Neural cell (in vitro differentiated cells): Measurements from ENCODE around the gene APP. TPM values are rescaled to one million over a fixed set of nuclear protein-coding genes. Genes with fewer than 3 reads are reported as not detected.

ENCODE experiments used
- H2AFZ ChIP-seq: fragments of 200-600, 300-800 bp; sonication (generic), shearing (Covaris generic); 2 replicates; pipeline ENCODE4 v1.6.0; 2014; ENCODE audit warnings: low read depth, mild to moderate bottlenecking, antibody characterized with exemption, low read length, moderate library complexity
- H3F3A ChIP-seq: fragments of 200-600 bp; shearing (Covaris generic); 2 replicates; pipeline ENCODE4 v1.6.1; 2016; ENCODE audit warnings: mild to moderate bottlenecking, moderate library complexity, mixed read lengths, antibody characterized with exemption, low read length; ENCODE audit not compliant: insufficient read depth, poor library complexity, severe bottlenecking
- H3K27ac ChIP-seq: fragments of 200-600, 300-800 bp; sonication (generic), shearing (Covaris generic); 2 replicates; pipeline ENCODE4 v1.5.1; 2014; ENCODE audit warnings: mild to moderate bottlenecking, low read length, moderate library complexity
- H3K27me3 ChIP-seq: fragments of 300-800, 200-600 bp; sonication (generic), shearing (Covaris generic); 2 replicates; pipeline ENCODE4 v1.6.0; 2014; ENCODE audit warnings: mild to moderate bottlenecking, low read depth, low read length, moderate library complexity; ENCODE audit not compliant: insufficient read depth
- H3K36me3 ChIP-seq: fragments of 300-800, 200-600 bp; sonication (generic), shearing (Covaris generic); 2 replicates; pipeline ENCODE4 v1.5.1; 2014; ENCODE audit warnings: mild to moderate bottlenecking, antibody characterized with exemption, low read length, moderate library complexity; ENCODE audit not compliant: insufficient read depth
- H3K4me2 ChIP-seq: fragments of 300-800, 200-600 bp; sonication (generic), shearing (Covaris generic); 2 replicates; pipeline ENCODE4 v1.6.0; 2014; ENCODE audit warnings: mild to moderate bottlenecking, low read length
- H3K4me3 ChIP-seq: fragments of 300-800, 200-600 bp; sonication (generic), shearing (Covaris generic); 2 replicates; pipeline ENCODE4 v1.5.1; 2014; ENCODE audit warnings: mild to moderate bottlenecking, low read length, moderate library complexity
- H3K79me2 ChIP-seq: fragments of 200-600 bp; shearing (Covaris generic); replicated peaks from 2 replicates; pipeline ENCODE4 v1.6.0; 2014; ENCODE audit warnings: mild to moderate bottlenecking, low read length, moderate library complexity; ENCODE audit not compliant: insufficient read depth
- H3K9ac ChIP-seq: fragments of 300-800, 200-600 bp; sonication (generic), shearing (Covaris generic); 2 replicates; pipeline ENCODE4 v1.6.1; 2016; ENCODE audit warnings: mild to moderate bottlenecking, low read length, mixed read lengths
- H3K9me2 ChIP-seq: fragments of 200-600 bp; shearing (Covaris generic); 2 replicates; pipeline ENCODE4 v1.6.1; 2016; ENCODE audit warnings: mild to moderate bottlenecking, low read length, mixed read lengths; ENCODE audit not compliant: insufficient read depth
- H3K9me3 ChIP-seq: fragments of 200-600, 300-800 bp; sonication (generic), shearing (Covaris generic); 2 replicates; pipeline ENCODE4 v1.6.1; 2016; ENCODE audit warnings: mild to moderate bottlenecking, mixed run types, low read length, moderate library complexity, mixed read lengths
- H4K20me1 ChIP-seq: fragments of 200-600 bp; shearing (Covaris generic); 2 replicates; pipeline ENCODE4 v1.6.1; 2016; ENCODE audit warnings: mild to moderate bottlenecking, mixed run types; ENCODE audit not compliant: insufficient read depth
- CTCF ChIP-seq: fragments of 450-650 bp; IDR thresholded peaks from 2 replicates; pipeline ENCODE4 v1.5.1; 2014; ENCODE audit warnings: antibody characterized with exemption, mild to moderate bottlenecking, moderate library complexity; ENCODE audit not compliant: poor library complexity, severe bottlenecking
- EP300 ChIP-seq: fragments of 450-650 bp; conservative IDR thresholded peaks from 2 replicates; pipeline ENCODE4 v1.6.1; 2014; ENCODE audit warnings: antibody characterized with exemption, mild to moderate bottlenecking, moderate library complexity; ENCODE audit not compliant: poor library complexity, severe bottlenecking
- EZH2 ChIP-seq: fragments of 200-600, 300-800 bp; shearing (Covaris generic), sonication (generic); IDR thresholded peaks from 2 replicates; pipeline ENCODE4 v1.6.1; 2014; ENCODE audit warnings: antibody characterized with exemption, low read length, borderline replicate concordance, mild to moderate bottlenecking; ENCODE audit not compliant: insufficient read depth, poor library complexity, severe bottlenecking
- MXI1 ChIP-seq: fragments of 450-650 bp; conservative IDR thresholded peaks from 2 replicates; pipeline ENCODE4 v1.6.1; 2014; ENCODE audit warnings: antibody characterized with exemption, mild to moderate bottlenecking; ENCODE audit not compliant: poor library complexity, severe bottlenecking
- POLR2AphosphoS5 ChIP-seq: IDR thresholded peaks from 2 replicates; pipeline ENCODE4 v1.6.1; 2012
- RAD21 ChIP-seq: fragments of 450-650 bp; conservative IDR thresholded peaks from 2 replicates; pipeline ENCODE4 v1.6.1; 2014; ENCODE audit warnings: antibody characterized with exemption, mild to moderate bottlenecking, moderate library complexity
- REST ChIP-seq: IDR thresholded peaks from 2 replicates; pipeline ENCODE4 v1.6.1; 2012; ENCODE audit warnings: borderline replicate concordance
- SMC3 ChIP-seq: fragments of 450-650 bp; conservative IDR thresholded peaks from 2 replicates; pipeline ENCODE4 v1.6.1; 2014; ENCODE audit warnings: antibody characterized with exemption, mild to moderate bottlenecking, moderate library complexity; ENCODE audit not compliant: poor library complexity
- TAF1 ChIP-seq: IDR thresholded peaks from 2 replicates; pipeline ENCODE4 v1.6.1; 2012; ENCODE audit warnings: low read depth
- polyA plus RNA-seq: library from polyadenylated mRNA; depleted of rRNA; stranded (reverse); fragments of >200 nt; gene quantifications from 2 replicates; pipeline ENCODE4 v1.2.3, GENCODE V29; 2014

Gene APP
- polyA plus RNA-seq, 1 donor from 2014 or later: 470 TPM

- Histone ChIP-seq H3K9me2 (no peaks in the 10 kb centered on the region), H3K27me3 (no peaks in the 10 kb centered on the region), H3K9me3 (no peaks in the 10 kb centered on the region), H2AFZ (no peak overlapping the region), H3F3A (no peaks in the 10 kb centered on the region), H4K20me1 (no peaks in the 10 kb centered on the region), H3K27ac (no peak overlapping the region), H3K4me3 (no peak overlapping the region), H3K36me3 (peaks cover 19% of the 10 kb centered on the region), H3K4me2 (no peak overlapping the region), H3K9ac (no peak overlapping the region), H3K79me2 (peaks cover 32% of the 10 kb centered on the region)
- TF ChIP-seq TAF1 (no peak), EP300 (no peak), RAD21 (no peak), CTCF (no peak)
Observed at GRCh38 chr21:26049803-26050202, 120.8 kb downstream of the APP start.

- no peaks in the 10 kb centered on the region for H3K9me2 ChIP-seq
- H3K9me3 ChIP-seq: no peaks in the 10 kb centered on the region
- H3K9ac ChIP-seq: no peak overlapping the region
- H3K27ac ChIP-seq: no peak overlapping the region
- H2AFZ ChIP-seq: no peak overlapping the region
- H4K20me1 ChIP-seq: no peaks in the 10 kb centered on the region
- H3K36me3 ChIP-seq: peaks cover 19% of the 10 kb centered on the region
- no peak overlapping the region for H3K4me3 ChIP-seq
- TF ChIP-seq RAD21 (no peak), TAF1 (no peak), MXI1 (no peak), EZH2 (no peak), CTCF (no peak), SMC3 (no peak), EP300 (no peak), POLR2AphosphoS5 (no peak), REST (no peak)
- peaks cover 19% of the 10 kb centered on the region for H3K79me2 ChIP-seq
- H3F3A ChIP-seq: no peaks in the 10 kb centered on the region
- H3K4me2 ChIP-seq: no peak overlapping the region
- H3K27me3 ChIP-seq: no peaks in the 10 kb centered on the region
Observed at GRCh38 chr21:26047279-26047967, 123.1 kb downstream of the APP start.
